Chondrocyte (in vitro differentiated cells): ENCODE data around the gene KRI1. TPM values are rescaled to one million over a fixed set of nuclear protein-coding genes. Genes with fewer than 3 reads are reported as not detected.

ENCODE experiments used
- DNase-seq: peaks from one replicate; pipeline ENCODE4 v3.0.0; 2021; ENCODE audit warnings: mixed read lengths, low spot score
- H3K27ac Mint-ChIP-seq: one replicate; pipeline ENCODE4 v1.8.0; 2021; ENCODE audit warnings: mild to moderate bottlenecking, moderate library complexity, mixed read lengths; ENCODE audit not compliant: unreplicated experiment
- H3K27me3 Mint-ChIP-seq: 2 replicates; pipeline ENCODE4 v1.8.0; 2021; ENCODE audit warnings: low read depth, mixed read lengths
- H3K36me3 Mint-ChIP-seq: 2 replicates; pipeline ENCODE4 v1.8.0; 2021; ENCODE audit warnings: low read depth, mixed read lengths
- H3K4me1 Mint-ChIP-seq: 2 replicates; pipeline ENCODE4 v1.8.0; 2021; ENCODE audit warnings: low read depth, mild to moderate bottlenecking, mixed read lengths
- H3K4me3 Mint-ChIP-seq: one replicate; pipeline ENCODE4 v1.8.0; 2021; ENCODE audit warnings: mild to moderate bottlenecking, moderate library complexity, mixed read lengths; ENCODE audit not compliant: unreplicated experiment
- H3K9me3 Mint-ChIP-seq: 2 replicates; pipeline ENCODE4 v1.8.0; 2021; ENCODE audit warnings: low read depth, mixed read lengths
- long read RNA-seq: library from polyadenylated mRNA; stranded (forward); transcript quantifications from one replicate; pipeline ENCODE4 v2.0.0, GENCODE V29; 2021
- total RNA-seq: library from RNA; stranded (reverse); gene quantifications from 3 replicates; pipeline ENCODE4 v1.2.1, GENCODE V29; 2021
- TF ChIP-seq, protein P1 (sequence below): fragments of 200-600 bp; sonication (generic); IDR thresholded peaks from 2 replicates; pipeline ENCODE4 v1.5.0; 2021; ENCODE audit warnings: antibody characterized with exemption, mild to moderate bottlenecking, moderate library complexity

The KRI1 gene
- 14.2 to 16.1 TPM (median 15.4 TPM) in 3 replicates for total RNA-seq
- long read RNA-seq, transcript KRI1-201 (19 exons, 3,023 nt) = major isoform, 15 of 28 reads
- long read RNA-seq, partial matches to known transcripts = 5 of 28 reads
- long read RNA-seq, other reads (novel, unspliced or antisense) = 5 of 28 reads

DNA sequence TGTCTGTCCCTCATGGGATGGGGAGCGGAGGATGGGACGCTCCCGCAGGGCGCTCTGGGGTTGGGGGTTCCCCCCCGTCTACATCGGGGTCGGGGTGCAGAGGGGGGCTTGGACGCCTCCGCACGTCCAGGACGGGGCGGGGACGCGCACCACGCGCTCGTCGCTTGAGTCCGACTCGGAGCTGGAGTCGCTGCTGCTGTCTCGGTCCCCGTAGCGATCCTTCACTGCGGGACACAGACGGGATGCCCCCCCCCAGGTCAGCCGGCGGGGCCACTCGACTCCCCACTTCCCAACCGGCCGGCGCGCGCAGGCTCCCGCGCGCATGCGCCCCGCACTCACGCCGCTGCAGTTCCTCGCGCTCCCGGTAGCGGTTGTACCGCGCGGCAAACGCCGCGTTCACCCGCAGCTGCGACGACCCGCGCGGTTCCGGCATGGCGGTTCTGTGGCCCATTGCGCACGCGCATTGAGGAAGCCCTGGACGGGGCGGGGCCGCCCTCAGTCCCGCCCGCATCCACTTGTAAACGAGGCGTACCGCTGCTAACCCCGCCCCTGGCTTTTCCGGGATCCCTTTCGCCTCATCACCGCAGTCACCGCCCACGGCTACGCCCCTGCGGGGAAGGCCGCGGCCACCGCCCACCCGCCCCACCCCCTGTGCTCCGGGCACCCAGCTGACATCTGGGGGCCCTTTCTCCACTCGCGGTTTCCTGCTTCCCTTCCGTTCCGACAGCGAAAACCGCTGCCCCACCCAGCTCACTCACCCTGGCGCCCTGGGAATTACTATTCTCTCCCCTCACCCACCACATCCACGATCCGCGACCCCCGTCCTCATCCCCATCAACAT lies at the start of gene KRI1:
TSS of gene KRI1 (minus strand) at position 444 of the 841 bp plus-strand sequence. CDS start at position 433, 11 bp downstream.
- no peaks in the 10 kb centered on the region for H3K27me3 Mint-ChIP-seq
- peak; percentile 97 for DNase-seq
- no peaks in the 10 kb centered on the region for H3K9me3 Mint-ChIP-seq
- peak within 1 kb of the TSS; percentile 86 for H3K4me3 Mint-ChIP-seq
- H3K4me1 Mint-ChIP-seq = peaks cover 39% of the 10 kb centered on the region
- H3K27ac Mint-ChIP-seq = peak within 1 kb of the TSS; percentile 89
- TF ChIP-seq, protein P1, sequence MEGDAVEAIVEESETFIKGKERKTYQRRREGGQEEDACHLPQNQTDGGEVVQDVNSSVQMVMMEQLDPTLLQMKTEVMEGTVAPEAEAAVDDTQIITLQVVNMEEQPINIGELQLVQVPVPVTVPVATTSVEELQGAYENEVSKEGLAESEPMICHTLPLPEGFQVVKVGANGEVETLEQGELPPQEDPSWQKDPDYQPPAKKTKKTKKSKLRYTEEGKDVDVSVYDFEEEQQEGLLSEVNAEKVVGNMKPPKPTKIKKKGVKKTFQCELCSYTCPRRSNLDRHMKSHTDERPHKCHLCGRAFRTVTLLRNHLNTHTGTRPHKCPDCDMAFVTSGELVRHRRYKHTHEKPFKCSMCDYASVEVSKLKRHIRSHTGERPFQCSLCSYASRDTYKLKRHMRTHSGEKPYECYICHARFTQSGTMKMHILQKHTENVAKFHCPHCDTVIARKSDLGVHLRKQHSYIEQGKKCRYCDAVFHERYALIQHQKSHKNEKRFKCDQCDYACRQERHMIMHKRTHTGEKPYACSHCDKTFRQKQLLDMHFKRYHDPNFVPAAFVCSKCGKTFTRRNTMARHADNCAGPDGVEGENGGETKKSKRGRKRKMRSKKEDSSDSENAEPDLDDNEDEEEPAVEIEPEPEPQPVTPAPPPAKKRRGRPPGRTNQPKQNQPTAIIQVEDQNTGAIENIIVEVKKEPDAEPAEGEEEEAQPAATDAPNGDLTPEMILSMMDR = peak; percentile 64
- no peaks in the 10 kb centered on the region for H3K36me3 Mint-ChIP-seq

DNA sequence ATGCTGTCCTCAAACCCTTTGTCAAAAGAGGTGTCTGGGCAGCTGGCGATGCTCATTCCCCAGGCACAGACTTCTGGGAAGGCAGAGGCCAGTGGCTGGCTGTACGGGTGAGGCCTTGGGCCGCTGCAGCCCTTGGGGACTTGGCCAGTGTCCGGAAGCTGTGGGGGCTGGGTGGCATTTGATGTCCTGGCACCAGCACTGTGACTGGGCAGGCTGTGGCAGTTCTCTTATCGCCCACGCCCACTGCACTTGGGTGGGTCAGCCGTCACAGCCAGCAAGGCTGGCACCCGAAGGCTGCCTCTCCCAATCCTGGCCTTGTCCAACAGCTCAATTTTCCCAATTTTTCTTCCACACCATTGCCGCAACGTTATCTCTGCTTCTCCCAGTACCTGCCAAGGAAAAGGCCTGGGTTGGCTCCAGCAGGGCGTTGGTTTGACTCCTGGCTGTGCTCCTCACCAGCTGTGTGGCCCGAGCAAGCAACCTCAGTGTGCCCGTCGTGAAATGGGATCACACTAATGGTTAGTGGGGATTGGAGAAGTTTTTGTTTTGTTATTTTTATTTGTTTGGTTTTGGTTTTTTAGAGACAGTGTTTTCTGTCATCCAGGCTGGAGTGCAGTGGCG lies 46.8 kb upstream of the KRI1 start:
- Mint-ChIP-seq H3K36me3 (no peaks in the 10 kb centered on the region), H3K9me3 (no peaks in the 10 kb centered on the region), H3K4me3 (no peak overlapping the region), H3K4me1 (peaks cover 23% of the 10 kb centered on the region), H3K27ac (peak overlapping the region; percentile 63), H3K27me3 (no peaks in the 10 kb centered on the region)
- DNase-seq = no peak
- TF ChIP-seq, protein P1 = no peak

DNA sequence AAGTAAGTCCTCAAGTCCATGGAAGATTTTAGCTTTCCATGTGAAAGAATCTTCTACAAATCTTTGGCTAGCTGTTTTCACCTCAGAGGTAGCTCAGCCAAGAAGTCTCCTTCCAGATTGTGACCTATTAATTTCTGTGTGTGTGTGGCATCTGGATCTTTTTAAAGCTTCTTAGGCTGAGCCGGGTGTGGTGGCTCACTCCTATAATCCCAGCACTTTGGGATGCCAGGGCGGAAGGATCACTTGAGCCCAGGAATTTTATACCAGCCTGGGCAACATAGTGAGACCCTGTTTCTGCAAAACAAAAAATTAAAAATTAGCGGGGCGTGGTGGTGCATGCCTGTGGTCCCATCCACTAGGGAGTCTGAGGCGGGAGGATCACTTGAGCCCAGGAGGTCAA lies 46.1 kb upstream of the KRI1 start:
- Mint-ChIP-seq H3K36me3 (peaks cover 2% of the 10 kb centered on the region), H3K27me3 (no peaks in the 10 kb centered on the region), H3K4me3 (no peak overlapping the region), H3K9me3 (no peaks in the 10 kb centered on the region), H3K27ac (no peak overlapping the region), H3K4me1 (peaks cover 16% of the 10 kb centered on the region)
- TF ChIP-seq, protein P1 = no peak
- DNase-seq = no peak

DNA sequence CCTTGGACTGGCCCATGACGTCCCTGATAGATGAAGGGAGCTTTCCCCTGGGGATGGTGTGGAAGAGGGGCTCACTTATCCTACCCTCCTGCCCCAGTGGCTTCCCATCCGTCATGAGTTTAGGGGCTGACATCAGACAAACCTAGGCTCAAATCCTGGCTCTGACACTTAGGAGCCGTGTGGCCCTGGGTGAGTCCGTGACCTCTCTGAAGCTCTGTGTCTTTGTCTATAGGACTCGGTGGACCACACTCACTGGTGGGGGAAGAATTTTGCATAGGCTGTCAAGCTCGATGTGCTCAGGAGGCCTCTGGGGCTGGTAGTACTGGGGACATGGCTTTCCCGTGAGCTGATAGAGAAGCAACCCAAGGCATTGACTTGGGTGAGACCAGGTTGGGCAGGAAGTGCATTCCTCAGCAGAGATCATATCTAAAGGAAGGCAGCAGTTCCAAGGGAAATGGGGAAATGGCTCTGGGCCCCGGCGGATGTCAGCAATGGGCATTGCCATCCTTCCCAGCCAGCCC lies 38.7 kb upstream of the KRI1 start:
- peaks cover 21% of the 10 kb centered on the region for H3K4me1 Mint-ChIP-seq

More for the DNA sequence above, 38.7 kb upstream of the KRI1 start:
- peaks cover 2% of the 10 kb centered on the region for H3K36me3 Mint-ChIP-seq
- TF ChIP-seq, protein P1 = no peak
- peak overlapping the region; percentile 98 for H3K27ac Mint-ChIP-seq
- H3K27me3 Mint-ChIP-seq = no peaks in the 10 kb centered on the region
- DNase-seq = no peak
- peak overlapping the region; percentile 89 for H3K4me3 Mint-ChIP-seq
- H3K9me3 Mint-ChIP-seq = no peaks in the 10 kb centered on the region
